Activated T-cell treated with anti-CD3 and anti-CD28 coated beads for 1 hour (primary cell): ENCODE data around the gene RAB11FIP3.
A peak's percentile ranks its signal among the peaks of the same experiment; 100 is the strongest.

Source experiments
- DNase-seq: peaks from one replicate; pipeline ENCODE4 v3.0.0-alpha.2; 2020; ENCODE audit warnings: low read depth

RAB11FIP3 gene

DNA sequence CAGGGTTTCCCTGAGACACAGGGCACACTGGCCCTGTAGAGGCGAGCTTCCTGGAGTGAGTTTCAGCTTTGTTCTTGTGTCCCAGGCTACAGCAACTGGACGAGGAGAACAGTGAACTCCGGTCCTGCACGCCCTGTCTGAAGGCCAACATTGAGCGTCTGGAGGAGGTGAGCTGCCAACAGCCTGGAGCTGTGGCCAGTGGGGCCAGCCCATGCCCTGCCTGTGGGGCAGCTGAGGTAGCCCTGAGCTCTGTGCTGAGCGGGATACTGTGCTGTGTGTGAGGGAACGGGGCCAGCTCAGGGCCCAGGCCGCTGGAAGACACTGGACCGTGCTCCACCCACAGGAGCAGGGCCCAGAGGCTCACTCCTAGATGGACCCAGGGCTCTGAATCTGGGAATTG, 93.4 kb downstream of the RAB11FIP3 start:
- DNase-seq, result no peak

GRCh38 chr16:519425-519824, 94.0 kb downstream of the RAB11FIP3 start:
- DNase-seq, result no peak

GRCh38 chr16:519841-520687, 94.6 kb downstream of the RAB11FIP3 start:
- no peak for DNase-seq

DNA sequence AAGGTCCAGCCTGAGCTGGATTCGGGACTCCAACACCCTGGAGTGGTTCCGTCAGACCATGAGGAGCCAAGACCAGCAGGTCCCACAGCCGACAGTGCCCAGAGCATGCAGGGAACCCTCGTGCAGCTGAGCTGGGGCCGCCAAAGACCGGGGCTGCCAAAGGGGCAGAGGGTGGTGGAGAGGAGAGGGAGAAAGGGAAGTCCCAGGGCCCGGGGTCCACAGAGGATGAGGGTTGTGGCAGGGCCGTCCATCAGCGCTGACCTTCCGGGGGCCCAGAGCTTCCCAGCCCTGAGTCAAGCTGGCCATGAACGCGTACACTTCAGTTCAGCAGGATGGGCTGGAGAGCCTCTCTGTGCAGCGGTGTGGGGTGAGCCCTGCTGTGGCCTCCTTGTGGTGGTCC, 95.4 kb downstream of the RAB11FIP3 start:
- DNase-seq, result no peak

DNA sequence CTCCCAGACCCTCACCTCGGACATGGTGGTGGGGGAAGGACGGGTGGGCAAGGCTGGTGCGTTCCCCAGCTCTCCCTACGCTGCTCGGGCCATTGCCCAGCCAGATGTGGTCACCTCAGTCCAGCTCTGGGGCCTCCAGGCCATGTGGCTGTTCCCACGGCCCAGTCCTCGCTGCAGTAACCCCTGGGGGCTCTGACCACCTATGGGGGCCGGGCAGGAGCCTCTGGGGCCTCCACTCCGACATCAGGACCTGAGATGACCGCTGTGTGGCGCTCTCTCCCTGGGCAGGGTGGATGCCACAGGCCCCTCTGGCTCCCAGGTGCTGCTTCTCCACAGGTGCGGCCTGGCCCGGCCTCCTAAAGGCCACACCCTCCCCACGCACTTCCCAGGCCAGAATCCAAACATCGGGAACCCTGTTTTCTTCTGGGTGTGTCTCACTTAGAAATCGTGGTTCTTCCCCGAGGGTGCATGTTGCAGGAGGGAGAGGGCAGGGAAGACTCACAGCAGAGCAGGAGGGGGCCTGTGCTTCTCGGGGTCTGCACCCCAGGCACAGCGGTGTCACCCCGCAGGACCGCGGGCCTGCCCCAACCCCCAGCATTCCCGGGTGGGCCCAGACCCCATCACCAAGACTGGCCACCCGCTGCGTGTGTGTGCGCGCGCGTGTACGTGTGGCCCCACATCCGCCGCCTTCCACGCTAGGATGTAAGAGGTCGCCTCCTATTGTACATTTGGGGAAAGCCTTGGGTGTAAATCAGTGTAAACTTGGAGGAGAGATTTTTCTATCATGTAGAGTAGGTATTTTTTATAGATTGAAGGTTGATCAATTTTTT, 96.1 kb downstream of the RAB11FIP3 start:
- no peak for DNase-seq

- DNase-seq, result no peak
These were observed 97.1 kb downstream of the RAB11FIP3 start for GRCh38 chr16:522320-523096.

GRCh38 chr16:523097-523741, 97.8 kb downstream of the RAB11FIP3 start:
- no peak for DNase-seq

GRCh38 chr16:524274-525040, 99.0 kb downstream of the RAB11FIP3 start:
- no peak for DNase-seq

GRCh38 chr16:525123-525519, 99.7 kb downstream of the RAB11FIP3 start:
- DNase-seq, result no peak

- DNase-seq, result peak; percentile 34
These were observed 100.2 kb downstream of the RAB11FIP3 start for GRCh38 chr16:525520-526180.

DNA sequence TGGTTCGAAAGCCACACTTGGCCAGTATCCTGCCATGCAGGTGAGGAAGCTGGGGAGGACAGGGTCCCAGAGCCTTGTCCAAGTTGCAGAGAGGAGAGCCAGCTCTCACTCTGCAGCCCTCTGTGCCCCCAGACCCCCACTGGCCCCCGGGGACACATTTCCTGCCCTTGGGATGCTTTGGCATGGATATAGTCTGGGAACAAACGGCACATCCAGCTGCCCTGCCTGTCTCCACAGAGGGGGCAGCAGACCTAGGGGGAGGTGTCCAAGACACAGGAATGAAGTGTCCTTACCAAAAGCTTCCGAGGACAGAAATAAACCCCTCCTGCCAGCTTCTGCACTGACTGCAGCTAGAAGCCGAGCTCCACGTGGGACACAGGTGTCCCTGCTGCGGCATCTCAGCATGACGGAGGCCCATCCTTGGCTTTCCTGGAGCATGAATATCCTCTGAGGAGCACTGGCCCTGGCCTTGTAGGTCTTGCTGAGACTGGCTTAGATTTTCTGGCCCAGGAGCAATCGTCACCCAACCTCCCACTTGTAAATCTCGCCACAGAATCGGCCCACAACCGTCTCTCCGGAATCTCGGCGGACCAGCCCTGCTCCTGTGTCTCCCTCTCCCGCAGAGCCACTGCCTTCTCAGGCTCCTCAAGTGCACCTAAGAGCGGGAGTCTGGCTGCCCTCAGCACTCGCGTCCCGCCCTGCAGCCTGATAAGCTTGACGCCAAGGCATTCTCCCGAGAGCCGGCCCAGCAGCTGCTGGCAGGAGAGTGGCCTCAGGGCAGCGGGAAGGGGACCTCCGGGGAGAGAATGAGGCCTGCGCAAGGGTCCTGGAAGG, 100.9 kb downstream of the RAB11FIP3 start:
- peak; percentile 9 for DNase-seq

DNA sequence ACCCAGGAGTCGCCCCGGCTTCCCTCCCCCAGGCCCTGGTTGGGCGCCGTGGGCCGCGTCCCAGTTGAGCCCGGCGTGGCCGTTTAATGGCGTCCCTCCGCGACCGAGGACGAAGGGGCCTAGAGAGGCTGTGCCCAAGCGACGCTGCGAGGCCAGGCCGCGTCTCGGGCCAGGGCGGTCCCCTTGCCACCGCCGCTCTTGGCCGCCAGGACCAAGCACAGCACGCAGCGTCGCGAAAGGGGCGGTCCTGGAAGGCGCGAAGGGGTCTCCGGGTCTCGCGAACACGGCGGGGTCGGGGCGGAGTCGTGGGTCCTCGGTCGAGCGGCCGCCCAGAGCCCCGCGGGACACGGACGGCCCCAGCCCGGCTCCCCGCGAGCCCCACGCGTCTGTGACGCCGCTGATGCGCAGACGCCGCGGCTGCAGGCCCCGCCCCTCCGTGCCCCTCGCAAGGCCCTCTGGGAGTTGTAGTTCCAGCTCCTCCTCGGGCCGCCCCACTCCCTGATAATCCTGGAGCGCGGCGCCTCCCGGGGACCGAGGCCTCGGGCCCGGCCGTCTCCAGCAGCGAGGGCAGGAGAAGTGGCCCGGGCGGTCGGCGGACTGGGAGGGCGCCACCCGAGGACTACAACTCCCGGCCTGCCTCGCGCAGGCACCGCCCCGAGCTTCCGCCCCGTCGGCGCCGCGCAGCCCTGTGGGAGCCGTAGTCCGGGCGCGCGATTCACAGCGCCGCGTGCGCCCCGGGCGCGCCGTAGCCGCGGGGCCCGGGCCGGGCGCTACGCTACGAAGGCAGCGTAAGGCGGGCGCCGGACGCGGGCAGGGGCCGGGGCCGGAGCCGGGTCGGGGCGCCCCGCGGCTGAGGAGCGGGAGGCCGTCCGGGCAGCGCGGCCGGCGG, 101.8 kb downstream of the RAB11FIP3 start, which contains the start of gene CAPN15:
CAPN15 (plus strand) TSS at position 698 of the 889 bp plus-strand sequence. CDS start 19,127 bp downstream, outside the sequence.
- DNase-seq, result peak; percentile 75

DNA sequence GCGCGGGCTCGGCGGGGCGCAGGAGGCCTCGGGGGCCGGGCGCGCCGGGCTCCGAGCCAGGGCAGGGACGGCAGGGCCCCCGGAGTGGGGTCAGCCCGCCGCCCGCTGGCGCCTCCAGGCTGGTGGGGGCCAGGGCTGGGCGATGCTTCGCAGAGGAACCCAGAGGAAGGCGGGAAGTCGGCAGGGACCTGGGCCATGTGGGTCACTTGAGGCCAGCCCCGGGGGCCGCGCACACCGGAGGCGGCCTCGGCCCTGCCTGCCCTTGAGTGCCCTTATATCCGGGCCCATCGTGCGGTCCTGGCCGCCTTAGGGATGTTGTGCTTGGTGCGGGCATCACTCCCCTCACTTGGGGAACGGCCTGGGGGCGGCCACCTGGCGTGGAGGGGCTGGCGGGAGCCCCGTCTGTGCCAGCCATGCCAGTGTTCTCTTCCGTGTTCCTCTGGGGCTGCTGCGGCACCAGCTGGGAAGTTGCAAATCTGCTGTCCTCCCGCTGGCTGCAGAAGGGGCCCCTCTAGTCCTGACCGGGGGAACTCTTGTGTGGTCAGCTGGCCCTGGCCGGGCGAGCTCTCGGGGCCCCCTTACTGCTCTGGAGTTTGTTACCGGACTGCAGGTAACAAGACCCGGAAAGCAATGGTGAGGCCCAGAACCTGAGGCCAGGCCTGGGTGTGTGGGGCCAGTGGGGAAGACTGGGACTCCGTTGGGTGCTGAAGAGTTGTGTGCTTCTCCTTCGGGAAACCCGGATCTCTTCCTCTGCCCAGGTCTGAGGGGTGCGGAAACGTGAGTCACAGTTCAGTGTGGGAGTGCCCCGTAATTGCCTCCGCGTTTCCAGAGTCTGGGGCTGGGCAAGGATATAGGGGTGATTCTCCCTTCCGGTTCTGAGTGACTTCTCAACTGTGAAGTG, 102.9 kb downstream of the RAB11FIP3 start:
- no peak for DNase-seq

- no peak for DNase-seq
These were observed 103.6 kb downstream of the RAB11FIP3 start for GRCh38 chr16:529012-529575.

GRCh38 chr16:530111-530817, 104.8 kb downstream of the RAB11FIP3 start:
- DNase-seq, result no peak

DNA sequence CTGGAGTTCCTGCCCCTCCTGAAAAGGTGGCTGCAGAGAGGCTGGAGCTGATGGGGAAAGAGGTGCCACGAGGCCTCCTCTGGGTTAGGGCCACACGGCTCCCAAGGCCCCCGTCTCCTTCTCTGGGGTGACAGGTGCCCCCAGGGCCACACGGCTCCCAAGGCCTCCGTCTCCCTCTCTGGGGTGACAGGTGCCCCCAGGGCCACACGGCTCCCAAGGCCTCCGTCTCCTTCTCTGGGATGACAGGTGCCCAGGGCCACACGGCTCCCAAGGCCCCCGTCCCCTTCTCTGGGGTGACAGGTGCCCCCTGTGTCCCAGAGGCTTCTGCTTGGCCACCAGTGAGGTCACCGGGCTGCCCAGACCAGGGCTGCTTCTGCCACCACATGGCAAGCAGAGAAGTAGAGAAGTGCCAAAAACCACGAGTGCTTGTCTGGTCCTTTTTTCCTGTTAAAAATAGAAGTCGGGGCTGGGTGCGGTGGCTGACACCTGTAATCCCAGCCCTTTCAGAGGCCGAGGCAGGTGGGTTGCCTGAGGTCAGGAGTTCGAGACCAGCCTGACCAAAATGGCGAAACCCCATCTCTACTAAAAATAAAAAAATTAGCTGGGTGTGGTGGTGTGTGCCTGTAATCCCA, 106.2 kb downstream of the RAB11FIP3 start:
- no peak for DNase-seq
